GM12878 (cell line): ENCODE measurements around the gene RSL24D1. TPM values are rescaled to one million over a fixed set of nuclear protein-coding genes. Genes with fewer than 3 reads are reported as not detected.

Experiments
- ATAC-seq: fragments of 200-7000 bp; cut with Tn5 transposase; 3 replicates; pipeline ENCODE4 v1.9.1; 2020; ENCODE audit warnings: mild to moderate bottlenecking, moderate library complexity
- BruUV-seq: library from RNA; stranded (reverse); fragments of 400-500 nt; replicated peaks from 2 replicates; lab custom pipeline; 2021; lab: Mats Ljungman, UMichigan
- CTCF ChIA-PET: fragments of 300-600 bp; sonication (Branson Sonifier 250); formaldehyde crosslinking; extraction: SDS; loops from one replicate; lab custom pipeline; 2021; ENCODE audit warnings: inconsistent platforms; lab: Yijun Ruan, JAX
- POLR2A ChIA-PET: fragments of 350-600 bp; formaldehyde crosslinking; extraction: SDS; loops from one replicate; lab custom pipeline; 2021; ENCODE audit warnings: inconsistent platforms; lab: Charles Lee
- RAD21 ChIA-PET: fragments of 300-600 bp; sonication (Branson Sonifier 250); formaldehyde crosslinking; loops from one replicate; lab custom pipeline; 2023; ENCODE audit warnings: antibody characterized with exemption; ENCODE audit not compliant: unreplicated experiment; lab: Charles Lee
- SMC1A ChIA-PET: fragments of 300-600 bp; sonication (Branson Sonifier 250); formaldehyde crosslinking; loops from one replicate; lab custom pipeline; 2023; ENCODE audit not compliant: unreplicated experiment, uncharacterized antibody; lab: Charles Lee
- DNase-seq: peaks from one replicate; pipeline ENCODE4 v3.0.0-alpha.2; 2011; ENCODE audit warnings: low read depth, low spot score
- FAIRE-seq: peaks from 3 replicates; lab custom pipeline; 2011; peaks lifted over from hg19 to GRCh38; lab: Jason Lieb, UNC
- H2AFZ ChIP-seq: 2 replicates; pipeline ENCODE4 v1.6.0; 2011; ENCODE audit warnings: low read depth, low read length, control low read depth; ENCODE audit not compliant: control insufficient read depth
- H3K27ac ChIP-seq: 2 replicates; pipeline ENCODE4 v1.5.1; 2011; ENCODE audit warnings: control low read depth; ENCODE audit not compliant: control insufficient read depth, insufficient read depth
- H3K27me3 ChIP-seq, 2 experiments: replicated peaks in 1 of 2; 2 replicates each; pipeline versions ENCODE4 v1.6.0 to v1.6.1; 2011; ENCODE audit warnings: low read length in 1 of 2; ENCODE audit not compliant: control insufficient read depth in 2 of 2, insufficient read depth in 2 of 2
- H3K36me3 ChIP-seq, 2 experiments: 2 replicates each; pipeline ENCODE4 v1.5.1; 2011; ENCODE audit warnings: low read length in 1 of 2; ENCODE audit not compliant: control insufficient read depth in 2 of 2, insufficient read depth in 2 of 2
- H3K4me1 ChIP-seq: 2 replicates; pipeline ENCODE4 v1.6.1; 2011; ENCODE audit warnings: mild to moderate bottlenecking, low read length, moderate library complexity, mixed read lengths; ENCODE audit not compliant: control insufficient read depth, insufficient read depth
- H3K4me2 ChIP-seq: 2 replicates; pipeline ENCODE4 v1.6.0; 2011; ENCODE audit warnings: control low read depth; ENCODE audit not compliant: control insufficient read depth, insufficient read depth
- H3K4me3 ChIP-seq: fragments of 200-600 bp; sonication (generic); 2 replicates; pipeline ENCODE4 v1.5.1; 2016
- H3K79me2 ChIP-seq: 2 replicates; pipeline ENCODE4 v1.6.0; 2011; ENCODE audit warnings: low read length; ENCODE audit not compliant: control insufficient read depth, insufficient read depth
- H3K9ac ChIP-seq: 2 replicates; pipeline ENCODE4 v1.8.0; 2011; ENCODE audit warnings: low read length, control low read depth, mixed read lengths; ENCODE audit not compliant: control insufficient read depth, insufficient read depth
- H3K9me3 ChIP-seq: replicated peaks from 3 replicates; pipeline ENCODE4 v1.5.1; 2011; ENCODE audit warnings: mild to moderate bottlenecking, low read length; ENCODE audit not compliant: control insufficient read depth, insufficient read depth
- H4K20me1 ChIP-seq: 2 replicates; pipeline ENCODE4 v1.6.0; 2011; ENCODE audit not compliant: control insufficient read depth, insufficient read depth
- BCL11A ChIP-seq: IDR thresholded peaks from 2 replicates; pipeline ENCODE4 v1.6.1; 2011; ENCODE audit warnings: low read depth, low read length
- FOS ChIP-seq: IDR thresholded peaks from 3 replicates; pipeline ENCODE4 v1.6.1; 2011; ENCODE audit warnings: borderline replicate concordance; ENCODE audit not compliant: insufficient read length; ENCODE audit errors: extremely low read depth
- KLF5 ChIP-seq: fragments of 450-650 bp; IDR thresholded peaks from 2 replicates; pipeline ENCODE4 v1.6.1; 2014; ENCODE audit warnings: mild to moderate bottlenecking; ENCODE audit not compliant: partially characterized antibody
- NFYB ChIP-seq: IDR thresholded peaks from 2 replicates; pipeline ENCODE4 v1.6.1; 2011; ENCODE audit warnings: low read depth, mild to moderate bottlenecking, low read length, improper control_type of control experiment, moderate library complexity; ENCODE audit not compliant: insufficient read depth
- ZNF24 ChIP-seq: fragments of 450-650 bp; IDR thresholded peaks from 2 replicates; pipeline ENCODE4 v1.6.1; 2017; ENCODE audit warnings: antibody characterized with exemption, mild to moderate bottlenecking
- ZNF622 ChIP-seq: fragments of 450-650 bp; IDR thresholded peaks from 2 replicates; pipeline ENCODE4 v1.6.1; 2017; ENCODE audit warnings: mild to moderate bottlenecking, inconsistent platforms
- WGBS: methylation state at CpG from one replicate; pipeline ENCODE4 v1.1.6; 2016; ENCODE audit warnings: low lambda C conversion rate; ENCODE audit not compliant: insufficient replicate concordance, insufficient coverage; ENCODE audit errors: missing lambda C conversion rate; 5-methylcytosine and 5-hydroxymethylcytosine counted together
- in situ Hi-C: fragments of 300-500 bp; cut with MboI; formaldehyde crosslinking; loops from 9 replicates; pipeline ENCODE4 v1.14.3; 2018; ENCODE audit warnings: mixed read lengths
- intact Hi-C: fragments of 100-400 bp; cut with micrococcal nuclease; formaldehyde crosslinking; loops from one replicate; pipeline ENCODE4 v1.14.2; 2022; ENCODE audit not compliant: unreplicated experiment
- polyA plus RNA-seq, 11 experiments: library from polyadenylated mRNA; depleted of rRNA in 4 of 11; unstranded in 6 of 11; stranded (reverse) in 5 of 11; fragments of >200 nt; fragmentation: Nextera tagmentation in 4 of 11; fragmentation: Illumina TruSeq in 1 of 11; extraction: Ambion mirVana in 4 of 11; extraction: Trizol in 1 of 11; gene quantifications; 1 replicate in 1 of 11; 2 replicates in 10 of 11; pipeline versions ENCODE4 v1.2.1 to v1.2.3, GENCODE V29; 2011 to 2016; ENCODE audit warnings: inconsistent platforms in 2 of 11, missing spikeins in 2 of 11, low read depth in 1 of 11
- total RNA-seq, 4 experiments: library from RNA; depleted of rRNA in 3 of 4; stranded (reverse); fragments of >200 nt in 3 of 4; fragmentation: Illumina TruSeq in 1 of 4; extraction: Trizol in 1 of 4; gene quantifications; 2 replicates each; pipeline versions ENCODE4 v1.2.1 to v1.2.3, GENCODE V29; 2013 to 2021
- TF ChIP-seq, protein P1 (sequence below): fragments of 450-650 bp; IDR thresholded peaks from 2 replicates; pipeline ENCODE4 v1.6.1; 2018; ENCODE audit warnings: mild to moderate bottlenecking, low read depth, moderate library complexity; ENCODE audit not compliant: partially characterized antibody
- TF ChIP-seq, protein P2 (sequence below): fragments of 450-650 bp; formaldehyde crosslinking; IDR thresholded peaks from 2 replicates; pipeline ENCODE4 v1.4.0; 2020; ENCODE audit warnings: mild to moderate bottlenecking, moderate library complexity
- TF ChIP-seq, protein P3 (sequence below): fragments of 450-650 bp; IDR thresholded peaks from 2 replicates; pipeline ENCODE4 v1.6.1; 2014; ENCODE audit warnings: mild to moderate bottlenecking

The RSL24D1 gene
- total and polyA plus RNA-seq, 10 of the 15 experiments (the other 5 are each of a cell fraction or from before 2014, with no cell fraction given), result 94.9 to 249 (median 121) TPM

DNA sequence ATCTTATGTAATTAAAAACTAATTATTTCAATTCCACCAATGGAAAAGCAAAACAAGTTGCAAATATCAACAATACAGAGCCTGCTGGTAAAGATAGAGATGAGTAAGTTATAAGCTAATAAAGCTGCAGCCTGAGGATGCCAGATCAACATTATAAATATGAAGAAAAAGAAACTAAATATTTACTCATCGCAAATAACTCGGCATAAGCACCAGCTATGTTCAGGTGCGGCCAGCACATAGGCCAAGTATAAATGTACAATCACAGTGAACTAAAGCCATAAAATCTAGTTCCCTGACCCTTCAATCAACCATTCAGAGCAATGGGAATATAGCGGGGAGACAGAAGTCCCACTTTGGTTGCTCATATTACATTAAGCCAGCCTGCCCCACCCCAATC, 7.7 kb upstream of the RSL24D1 start:
- Histone ChIP-seq H3K27ac (no peak overlapping the region), H2AFZ (no peak overlapping the region), H3K9me3 (no peaks in the 10 kb centered on the region), H3K4me1 (no peaks in the 10 kb centered on the region), H3K36me3 (no peaks in the 10 kb centered on the region; a peak in 1 of 4 replicates), H3K4me3 (no peak overlapping the region), H3K4me2 (no peak overlapping the region), H3K27me3 (no peaks in the 10 kb centered on the region), H3K9ac (no peak overlapping the region), H3K79me2 (no peaks in the 10 kb centered on the region), H4K20me1 (no peaks in the 10 kb centered on the region; the same call in 1 of the 2 replicates)
- WGBS, result 93% methylated on average over 4 of the region's 4 CpGs
- ATAC-seq (no peak), DNase-seq (no peak), FAIRE-seq (no peak)
- ChIA-PET SMC1A (interaction anchor here (1.2 kb wide), 1 partner anchor 36 kb away, joined by 3 read pairs; no protein-coding TSS in a partner anchor), CTCF (interaction anchor here (0.9 to 1.2 kb wide), 3 partner anchors 38 to 1242 kb away, joined by 3 to 6 read pairs (median 3); no protein-coding TSS in a partner anchor), POLR2A (no interaction called here), RAD21 (no interaction called here)
- BruUV-seq, result no TSS peak
- TF ChIP-seq ZNF622, result no peak
- TF ChIP-seq BCL11A, result no peak
- TF ChIP-seq, protein P1, sequence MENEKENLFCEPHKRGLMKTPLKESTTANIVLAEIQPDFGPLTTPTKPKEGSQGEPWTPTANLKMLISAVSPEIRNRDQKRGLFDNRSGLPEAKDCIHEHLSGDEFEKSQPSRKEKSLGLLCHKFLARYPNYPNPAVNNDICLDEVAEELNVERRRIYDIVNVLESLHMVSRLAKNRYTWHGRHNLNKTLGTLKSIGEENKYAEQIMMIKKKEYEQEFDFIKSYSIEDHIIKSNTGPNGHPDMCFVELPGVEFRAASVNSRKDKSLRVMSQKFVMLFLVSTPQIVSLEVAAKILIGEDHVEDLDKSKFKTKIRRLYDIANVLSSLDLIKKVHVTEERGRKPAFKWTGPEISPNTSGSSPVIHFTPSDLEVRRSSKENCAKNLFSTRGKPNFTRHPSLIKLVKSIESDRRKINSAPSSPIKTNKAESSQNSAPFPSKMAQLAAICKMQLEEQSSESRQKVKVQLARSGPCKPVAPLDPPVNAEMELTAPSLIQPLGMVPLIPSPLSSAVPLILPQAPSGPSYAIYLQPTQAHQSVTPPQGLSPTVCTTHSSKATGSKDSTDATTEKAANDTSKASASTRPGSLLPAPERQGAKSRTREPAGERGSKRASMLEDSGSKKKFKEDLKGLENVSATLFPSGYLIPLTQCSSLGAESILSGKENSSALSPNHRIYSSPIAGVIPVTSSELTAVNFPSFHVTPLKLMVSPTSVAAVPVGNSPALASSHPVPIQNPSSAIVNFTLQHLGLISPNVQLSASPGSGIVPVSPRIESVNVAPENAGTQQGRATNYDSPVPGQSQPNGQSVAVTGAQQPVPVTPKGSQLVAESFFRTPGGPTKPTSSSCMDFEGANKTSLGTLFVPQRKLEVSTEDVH, result no peak
- TF ChIP-seq NFYB, result no peak
- intact Hi-C loops (no loop called here), in situ Hi-C loops (no loop called here)

DNA sequence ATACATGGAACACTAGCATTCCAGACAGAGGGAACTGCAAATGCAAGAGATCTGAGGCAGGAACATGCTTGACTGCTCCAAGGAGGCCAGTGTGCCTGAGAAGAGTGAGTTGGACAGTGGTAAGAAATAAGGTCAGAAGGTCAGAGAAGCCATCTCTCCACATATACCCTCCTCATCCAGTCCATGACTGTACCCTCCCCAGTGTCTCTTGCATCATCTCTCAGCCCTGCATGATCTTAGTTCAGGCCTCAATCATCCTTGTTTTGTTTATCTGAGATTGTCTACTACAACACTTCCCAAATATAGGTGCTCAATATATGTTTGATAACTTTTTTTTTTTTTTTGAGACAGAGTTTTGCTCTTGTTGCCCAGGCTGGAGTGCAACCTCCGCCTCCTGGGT, 5.5 kb upstream of the RSL24D1 start:
- ChIA-PET RAD21 (no interaction called here), CTCF (no interaction called here), POLR2A (no interaction called here), SMC1A (no interaction called here)
- H3K27ac ChIP-seq, result no peak overlapping the region
- ATAC-seq (no peak), DNase-seq (no peak), FAIRE-seq (no peak)
- H3K4me2 ChIP-seq, result no peak overlapping the region
- no TSS peak for BruUV-seq
- H4K20me1 ChIP-seq, result no peaks in the 10 kb centered on the region
- H3K27me3 ChIP-seq, result no peaks in the 10 kb centered on the region
- H2AFZ ChIP-seq, result no peak overlapping the region
- in situ Hi-C loops, result no loop called here
- no peaks in the 10 kb centered on the region for H3K4me1 ChIP-seq
- peaks cover under 1% of the 10 kb centered on the region; the same call in 1 of the 2 replicates for H3K79me2 ChIP-seq
- no peaks in the 10 kb centered on the region; the same call in 2 of the 3 replicates for H3K9me3 ChIP-seq
- 100% methylated on average over 1 of the region's 1 CpG for WGBS
- no peak overlapping the region for H3K4me3 ChIP-seq
- H3K9ac ChIP-seq, result no peak overlapping the region
- intact Hi-C loops, result no loop called here
- H3K36me3 ChIP-seq, result no peaks in the 10 kb centered on the region; a peak in 1 of 4 replicates
- TF ChIP-seq FOS, result no peak
- TF ChIP-seq, protein P2, sequence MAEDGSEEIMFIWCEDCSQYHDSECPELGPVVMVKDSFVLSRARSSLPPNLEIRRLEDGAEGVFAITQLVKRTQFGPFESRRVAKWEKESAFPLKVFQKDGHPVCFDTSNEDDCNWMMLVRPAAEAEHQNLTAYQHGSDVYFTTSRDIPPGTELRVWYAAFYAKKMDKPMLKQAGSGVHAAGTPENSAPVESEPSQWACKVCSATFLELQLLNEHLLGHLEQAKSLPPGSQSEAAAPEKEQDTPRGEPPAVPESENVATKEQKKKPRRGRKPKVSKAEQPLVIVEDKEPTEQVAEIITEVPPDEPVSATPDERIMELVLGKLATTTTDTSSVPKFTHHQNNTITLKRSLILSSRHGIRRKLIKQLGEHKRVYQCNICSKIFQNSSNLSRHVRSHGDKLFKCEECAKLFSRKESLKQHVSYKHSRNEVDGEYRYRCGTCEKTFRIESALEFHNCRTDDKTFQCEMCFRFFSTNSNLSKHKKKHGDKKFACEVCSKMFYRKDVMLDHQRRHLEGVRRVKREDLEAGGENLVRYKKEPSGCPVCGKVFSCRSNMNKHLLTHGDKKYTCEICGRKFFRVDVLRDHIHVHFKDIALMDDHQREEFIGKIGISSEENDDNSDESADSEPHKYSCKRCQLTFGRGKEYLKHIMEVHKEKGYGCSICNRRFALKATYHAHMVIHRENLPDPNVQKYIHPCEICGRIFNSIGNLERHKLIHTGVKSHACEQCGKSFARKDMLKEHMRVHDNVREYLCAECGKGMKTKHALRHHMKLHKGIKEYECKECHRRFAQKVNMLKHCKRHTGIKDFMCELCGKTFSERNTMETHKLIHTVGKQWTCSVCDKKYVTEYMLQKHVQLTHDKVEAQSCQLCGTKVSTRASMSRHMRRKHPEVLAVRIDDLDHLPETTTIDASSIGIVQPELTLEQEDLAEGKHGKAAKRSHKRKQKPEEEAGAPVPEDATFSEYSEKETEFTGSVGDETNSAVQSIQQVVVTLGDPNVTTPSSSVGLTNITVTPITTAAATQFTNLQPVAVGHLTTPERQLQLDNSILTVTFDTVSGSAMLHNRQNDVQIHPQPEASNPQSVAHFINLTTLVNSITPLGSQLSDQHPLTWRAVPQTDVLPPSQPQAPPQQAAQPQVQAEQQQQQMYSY, result no peak
- no peak for TF ChIP-seq ZNF24
- TF ChIP-seq KLF5, result no peak
- TF ChIP-seq, protein P3, sequence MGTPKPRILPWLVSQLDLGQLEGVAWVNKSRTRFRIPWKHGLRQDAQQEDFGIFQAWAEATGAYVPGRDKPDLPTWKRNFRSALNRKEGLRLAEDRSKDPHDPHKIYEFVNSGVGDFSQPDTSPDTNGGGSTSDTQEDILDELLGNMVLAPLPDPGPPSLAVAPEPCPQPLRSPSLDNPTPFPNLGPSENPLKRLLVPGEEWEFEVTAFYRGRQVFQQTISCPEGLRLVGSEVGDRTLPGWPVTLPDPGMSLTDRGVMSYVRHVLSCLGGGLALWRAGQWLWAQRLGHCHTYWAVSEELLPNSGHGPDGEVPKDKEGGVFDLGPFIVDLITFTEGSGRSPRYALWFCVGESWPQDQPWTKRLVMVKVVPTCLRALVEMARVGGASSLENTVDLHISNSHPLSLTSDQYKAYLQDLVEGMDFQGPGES, result no peak
